Neutrophil (primary cell): ENCODE results near the gene APBA2.

Experiments
- H3K27ac ChIP-seq: fragments of 200-600 bp; sonication (generic); 2 replicates; pipeline ENCODE4 v1.5.1; 2016; ENCODE audit warnings: mild to moderate bottlenecking, moderate library complexity
- H3K27me3 ChIP-seq: fragments of 200-600 bp; sonication (generic); 2 replicates; pipeline ENCODE4 v1.6.0; 2016; ENCODE audit warnings: mild to moderate bottlenecking
- H3K36me3 ChIP-seq: fragments of 200-600 bp; sonication (generic); 2 replicates; pipeline ENCODE4 v1.5.1; 2017
- H3K4me1 ChIP-seq, 2 experiments: fragments of 200-600 bp in 1 of 2; sonication (generic) in 1 of 2; 1 replicate in 1 of 2; 2 replicates in 1 of 2; pipeline versions ENCODE4 v1.5.1 to v1.6.1; 2013 to 2016; ENCODE audit warnings: low read depth in 1 of 2, low read length in 1 of 2, mild to moderate bottlenecking in 1 of 2, moderate library complexity in 1 of 2; ENCODE audit not compliant: control insufficient read depth in 1 of 2, insufficient read depth in 1 of 2
- H3K4me3 ChIP-seq, 2 experiments: fragments of 200-600 bp in 1 of 2; sonication (generic) in 1 of 2; 1 replicate in 1 of 2; 2 replicates in 1 of 2; pipeline ENCODE4 v1.5.1; 2013 to 2016; ENCODE audit warnings: low read depth in 1 of 2, low read length in 1 of 2, mild to moderate bottlenecking in 1 of 2, moderate library complexity in 1 of 2
- H3K9me3 ChIP-seq: fragments of 200-600 bp; sonication (generic); 2 replicates; pipeline ENCODE4 v1.5.1; 2016
- TF ChIP-seq, protein P1 (sequence below): fragments of 200-600 bp; sonication (generic); IDR thresholded peaks from 2 replicates; pipeline ENCODE4 v1.5.1; 2016; ENCODE audit warnings: antibody characterized with exemption

The APBA2 gene

DNA sequence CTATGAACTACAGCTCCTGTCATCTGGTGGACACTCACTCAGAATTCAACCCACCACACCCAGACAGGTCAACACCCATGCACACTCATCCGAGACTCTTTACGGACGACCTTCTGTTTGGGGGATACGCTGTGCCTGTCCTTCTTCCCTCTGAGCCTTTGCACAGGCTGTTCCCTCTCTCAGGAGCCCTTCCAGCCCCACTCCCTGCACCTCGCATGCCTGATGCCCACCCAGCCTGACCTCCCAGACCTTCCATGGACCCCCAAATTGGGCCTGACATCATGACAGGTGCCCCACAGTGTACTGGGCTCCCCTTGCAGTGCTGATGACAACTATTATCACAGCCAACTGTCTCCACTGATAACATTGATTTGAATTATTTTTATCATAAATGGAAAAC, 248.0 kb downstream of the APBA2 start:
- Histone ChIP-seq H3K36me3 (no peaks in the 10 kb centered on the region), H3K9me3 (no peaks in the 10 kb centered on the region), H3K4me1 (no peaks in the 10 kb centered on the region), H3K27me3 (no peaks in the 10 kb centered on the region), H3K27ac (no peak overlapping the region), H3K4me3 (no peak overlapping the region)
- TF ChIP-seq, protein P1, sequence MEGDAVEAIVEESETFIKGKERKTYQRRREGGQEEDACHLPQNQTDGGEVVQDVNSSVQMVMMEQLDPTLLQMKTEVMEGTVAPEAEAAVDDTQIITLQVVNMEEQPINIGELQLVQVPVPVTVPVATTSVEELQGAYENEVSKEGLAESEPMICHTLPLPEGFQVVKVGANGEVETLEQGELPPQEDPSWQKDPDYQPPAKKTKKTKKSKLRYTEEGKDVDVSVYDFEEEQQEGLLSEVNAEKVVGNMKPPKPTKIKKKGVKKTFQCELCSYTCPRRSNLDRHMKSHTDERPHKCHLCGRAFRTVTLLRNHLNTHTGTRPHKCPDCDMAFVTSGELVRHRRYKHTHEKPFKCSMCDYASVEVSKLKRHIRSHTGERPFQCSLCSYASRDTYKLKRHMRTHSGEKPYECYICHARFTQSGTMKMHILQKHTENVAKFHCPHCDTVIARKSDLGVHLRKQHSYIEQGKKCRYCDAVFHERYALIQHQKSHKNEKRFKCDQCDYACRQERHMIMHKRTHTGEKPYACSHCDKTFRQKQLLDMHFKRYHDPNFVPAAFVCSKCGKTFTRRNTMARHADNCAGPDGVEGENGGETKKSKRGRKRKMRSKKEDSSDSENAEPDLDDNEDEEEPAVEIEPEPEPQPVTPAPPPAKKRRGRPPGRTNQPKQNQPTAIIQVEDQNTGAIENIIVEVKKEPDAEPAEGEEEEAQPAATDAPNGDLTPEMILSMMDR: no peak

DNA sequence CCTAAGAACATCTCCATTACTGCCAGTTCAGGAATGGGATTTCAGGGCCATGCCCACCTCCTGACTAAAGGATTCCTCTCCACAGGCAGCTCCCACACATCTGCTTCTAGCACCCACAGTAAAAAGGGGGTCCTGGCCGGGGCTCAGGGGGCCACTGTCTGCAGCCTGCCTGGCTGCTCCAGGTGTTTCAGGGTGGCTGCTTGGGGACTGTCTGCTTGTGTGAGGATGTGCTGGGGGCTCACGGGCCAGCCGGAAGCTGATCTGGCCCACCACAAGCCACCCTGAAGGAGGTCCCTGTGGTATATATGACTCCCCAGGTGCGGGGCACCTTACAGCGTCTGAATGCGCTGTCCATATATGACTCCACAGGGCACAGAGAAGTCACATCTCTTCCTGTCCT, 248.5 kb downstream of the APBA2 start:
- TF ChIP-seq, protein P1: no peak
- H3K9me3 ChIP-seq: no peaks in the 10 kb centered on the region
- no peaks in the 10 kb centered on the region for H3K36me3 ChIP-seq
- no peak overlapping the region for H3K4me3 ChIP-seq
- no peaks in the 10 kb centered on the region for H3K4me1 ChIP-seq
- H3K27me3 ChIP-seq: no peaks in the 10 kb centered on the region
- H3K27ac ChIP-seq: no peak overlapping the region

DNA sequence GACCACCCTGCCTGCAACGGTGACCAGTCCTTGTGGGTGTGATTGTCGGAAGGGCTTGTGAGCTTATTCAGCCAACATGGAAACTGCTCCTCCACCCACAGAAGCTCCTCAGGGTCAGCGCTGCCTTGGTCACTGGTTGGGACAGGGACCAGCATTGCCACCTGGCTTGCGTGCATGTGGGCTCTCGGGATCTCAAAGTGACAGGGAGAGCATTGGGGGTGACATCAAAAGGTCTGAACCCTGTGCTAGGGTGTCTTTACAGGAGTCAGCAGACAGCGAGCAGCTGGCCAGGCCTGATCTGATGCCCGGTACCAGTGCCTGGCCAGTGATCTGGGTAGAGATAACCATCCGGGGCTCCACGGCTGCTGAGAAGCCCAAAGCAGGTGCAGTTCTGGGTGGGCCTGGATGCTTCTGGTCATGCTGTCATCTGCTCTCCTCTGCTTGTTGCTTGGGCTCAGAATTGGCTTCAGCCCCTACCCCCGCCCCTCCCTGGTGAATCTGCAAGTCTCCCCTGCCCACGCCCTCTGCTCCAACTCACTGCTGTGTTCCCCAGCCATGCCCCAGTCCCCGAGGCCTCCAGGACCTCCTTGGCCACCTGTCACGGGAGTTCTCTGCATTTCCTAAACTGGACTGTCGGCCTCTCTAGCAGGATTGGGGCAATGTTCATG, 249.0 kb downstream of the APBA2 start:
- TF ChIP-seq, protein P1: no peak
- no peak overlapping the region for H3K4me3 ChIP-seq
- no peaks in the 10 kb centered on the region for H3K9me3 ChIP-seq
- no peaks in the 10 kb centered on the region for H3K4me1 ChIP-seq
- H3K27me3 ChIP-seq: peaks cover 4% of the 10 kb centered on the region
- H3K36me3 ChIP-seq: no peaks in the 10 kb centered on the region
- H3K27ac ChIP-seq: no peak overlapping the region

DNA sequence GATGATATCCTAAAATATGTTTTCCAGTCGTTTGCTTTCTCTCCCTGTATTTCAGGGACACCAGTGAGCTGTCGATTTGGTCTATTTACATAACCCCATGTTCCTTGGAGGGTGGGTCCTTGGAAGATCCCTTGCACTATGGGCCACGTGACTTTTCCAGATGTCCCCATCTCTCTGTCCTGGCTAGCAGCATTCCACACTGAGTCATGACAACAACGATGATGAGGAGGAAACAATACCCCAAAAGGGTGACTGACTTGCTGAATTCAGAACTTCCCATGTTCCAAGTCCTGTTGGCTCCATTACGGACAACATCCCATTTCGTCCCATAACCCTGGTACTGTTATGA, 249.5 kb downstream of the APBA2 start:
- H3K4me3 ChIP-seq: no peak overlapping the region
- TF ChIP-seq, protein P1: no peak

DNA sequence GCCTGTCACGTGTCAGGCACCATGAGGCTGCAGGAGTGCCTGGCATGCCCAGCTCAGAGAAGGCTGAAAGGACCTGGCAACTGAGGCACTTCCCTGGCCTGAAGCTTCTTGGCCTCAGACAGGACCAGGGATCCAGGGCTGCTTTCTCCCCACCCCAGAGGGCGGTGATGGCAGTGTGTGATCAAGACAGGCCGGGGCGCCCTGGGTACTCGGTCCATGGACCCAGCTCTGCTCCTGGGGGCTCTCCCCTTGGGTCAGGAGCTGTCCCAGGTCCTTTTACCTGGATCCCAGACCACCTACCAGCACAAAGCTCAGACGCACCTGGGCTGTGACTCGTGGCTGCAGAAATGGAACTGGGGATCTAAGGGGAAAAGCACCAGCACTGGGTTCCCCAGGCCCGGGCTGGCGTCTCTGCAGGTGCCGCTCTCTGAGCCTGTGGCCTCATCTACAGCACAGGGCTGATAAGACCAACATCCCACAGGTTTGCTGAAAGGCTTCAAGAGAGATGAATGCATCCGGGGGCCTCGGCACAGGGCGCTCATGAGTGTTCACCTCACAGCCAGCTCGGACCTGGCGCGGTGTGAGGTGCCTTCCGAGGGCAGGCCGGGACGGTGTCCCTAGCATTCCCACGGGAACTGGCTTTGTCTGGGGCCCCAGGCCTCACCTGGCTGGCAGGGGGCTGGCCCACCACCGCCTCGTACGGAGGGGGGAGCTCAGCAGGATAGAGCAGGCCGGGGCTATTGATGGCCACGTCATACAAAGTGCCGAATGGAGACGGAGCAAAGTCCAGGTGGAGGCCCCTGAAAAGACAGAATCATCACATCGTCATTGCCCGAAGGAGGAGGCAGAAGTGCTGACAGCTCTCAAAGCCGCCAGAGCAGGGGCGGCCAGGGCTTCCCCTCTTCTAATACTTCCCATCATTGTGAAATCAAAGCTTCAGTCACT, 250.2 kb downstream of the APBA2 start:
- Histone ChIP-seq H3K36me3 (no peaks in the 10 kb centered on the region), H3K9me3 (no peaks in the 10 kb centered on the region), H3K4me3 (no peak overlapping the region), H3K27me3 (peaks cover 16% of the 10 kb centered on the region), H3K4me1 (no peaks in the 10 kb centered on the region), H3K27ac (no peak overlapping the region)
- TF ChIP-seq, protein P1: no peak

More for the DNA sequence above, 249.5 kb downstream of the APBA2 start:
- Histone ChIP-seq H3K9me3 (no peaks in the 10 kb centered on the region), H3K27me3 (peaks cover 9% of the 10 kb centered on the region), H3K36me3 (no peaks in the 10 kb centered on the region), H3K27ac (no peak overlapping the region), H3K4me1 (no peaks in the 10 kb centered on the region)
